Ovary (tissue), 9 donors: Measurements from ENCODE around the gene HAGH. TPM values are rescaled to one million over a fixed set of nuclear protein-coding genes. Genes with fewer than 3 reads are reported as not detected.
"Not testable (repeated sequence)": the region's sequence is repeated elsewhere in the genome, so short reads cannot be mapped to it uniquely, and the experiment has no call there.

Source experiments
- DNase-seq, 5 donors: peaks; one replicate each; pipeline ENCODE4 v3.0.0-alpha.2; 2019 to 2020
- H3K27ac ChIP-seq, 2 donors: fragments of 200-600 bp; one replicate each; pipeline versions ENCODE4 v1.5.1 to v1.8.0; 2019 to 2022
- H3K27me3 ChIP-seq: fragments of 200-600 bp; one replicate; pipeline ENCODE4 v1.8.0; 2022
- H3K36me3 ChIP-seq: fragments of 200-600 bp; sonication (generic); one replicate; pipeline ENCODE4 v1.5.1; 2019
- H3K4me1 ChIP-seq: one replicate; pipeline ENCODE4 v1.8.1; 2013; ENCODE audit warnings: mild to moderate bottlenecking, moderate library complexity; ENCODE audit not compliant: insufficient read depth
- H3K4me3 ChIP-seq: fragments of 200-600 bp; sonication (generic); one replicate; pipeline ENCODE4 v1.5.1; 2017
- H3K9me3 ChIP-seq, 2 donors: fragments of 200-600 bp in 1 of 2; sonication (generic) in 1 of 2; one replicate each; pipeline versions ENCODE4 v1.5.1 to v1.8.1; 2013 to 2019; ENCODE audit warnings: mild to moderate bottlenecking in 1 of 2, moderate library complexity in 1 of 2
- EP300 ChIP-seq: sonication (generic); formaldehyde crosslinking; IDR thresholded peaks from one replicate; pipeline ENCODE4 v1.6.1; 2017; ENCODE audit warnings: antibody characterized with exemption
- POLR2A ChIP-seq: fragments of 450-650 bp; IDR thresholded peaks from one replicate; pipeline ENCODE4 v1.6.1; 2017; ENCODE audit warnings: antibody characterized with exemption, mild to moderate bottlenecking, moderate library complexity
- WGBS, 3 donors: extraction: QIAGEN DNeasy Blood & Tissue Kit in 1 of 3; methylation state at CpG; one replicate each; pipeline versions ENCODE4 v1.1.5 to v1.1.7; 2013 to 2017; 5-methylcytosine and 5-hydroxymethylcytosine counted together
- intact Hi-C, 4 donors: fragments of 100-400 bp; cut with DNase I; formaldehyde crosslinking; loops; one replicate each; pipeline versions ENCODE4 v1.11.0 to v1.15.1; 2022 to 2023
- polyA plus RNA-seq, 2 donors: library from polyadenylated mRNA; stranded (reverse); fragments of 200-250 nt in 1 of 2; fragments of 350-450 nt in 1 of 2; fragmentation: Illumina TruSeq in 1 of 2; extraction: RNeasy Lipid Tissue Mini Kit (QIAGEN cat#74804) in 1 of 2; gene quantifications; one replicate each; pipeline ENCODE4 v1.2.3, GENCODE V29; 2013 to 2014
- total RNA-seq, 7 donors: library from RNA; depleted of rRNA in 2 of 7; stranded (reverse); fragments of >200 nt in 2 of 7; fragmentation: NEBNext Ultra II Directional in 3 of 7; extraction: Animal tissue kit (Norgen Biotek cat#: 25700) in 3 of 7; gene quantifications; one replicate each; pipeline versions ENCODE4 v1.1.0 to v1.2.4, GENCODE V29; 2016 to 2023
- TF ChIP-seq, protein P1 (sequence below), 3 donors: fragments of 450-650 bp in 2 of 3; fragments of 200-600 bp in 1 of 3; IDR thresholded peaks; one replicate each; pipeline versions ENCODE4 v1.5.1 to v1.8.0; 2016 to 2022; ENCODE audit warnings: antibody characterized with exemption in 3 of 3, mild to moderate bottlenecking in 1 of 3
- donor health status: DM: no; HTN: no; CAD: no; lungs with moderate emphysema.
- donor health status: DM: no; HTN: no; CAD: no.
- donor health status: Bipolar disorder and iron deficiency.
- donor health status: DM: yes; HTN: yes; CAD: no.
- donor health status: DM: no; HTN: no; CAD: no.
- donor health status: DM: yes; HTN: yes; CAD: no.

Gene HAGH
- total and polyA plus RNA-seq, 9 donors = 7.7 to 70.2 (median 37.0) TPM

DNA sequence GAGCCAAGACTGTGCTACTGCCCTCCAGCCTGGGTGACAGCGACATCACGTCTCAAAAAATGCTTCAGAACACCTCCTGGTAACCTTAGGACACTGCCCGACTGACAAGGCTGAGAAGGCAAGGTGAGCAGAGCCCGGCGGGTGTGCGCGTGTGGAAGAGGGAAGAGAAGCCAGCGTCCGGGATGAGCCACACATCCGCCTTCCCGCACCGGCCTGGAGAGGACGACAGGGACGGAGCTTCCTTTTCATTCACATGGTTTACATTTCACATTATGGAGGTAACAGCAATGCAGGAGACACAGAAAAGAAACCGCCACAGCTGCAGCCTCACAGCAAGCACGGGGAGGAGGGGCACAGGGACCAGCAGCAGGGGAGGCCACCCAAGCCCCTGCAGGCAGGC is 16.5 kb downstream of the HAGH start:
- no peak overlapping the region for H3K4me3 ChIP-seq
- TF ChIP-seq POLR2A = no peak
- no peak for DNase-seq
- no peaks in the 10 kb centered on the region for H3K36me3 ChIP-seq
- no peaks in the 10 kb centered on the region for H3K27me3 ChIP-seq
- 95 to 98% (median 96%) methylated on average over 16 of the region's 16 CpGs for WGBS, 3 donors
- H3K9me3 ChIP-seq = no peaks in the 10 kb centered on the region
- no peak overlapping the region for H3K27ac ChIP-seq
- no peaks in the 10 kb centered on the region for H3K4me1 ChIP-seq
- intact Hi-C loops = no loop called here

DNA sequence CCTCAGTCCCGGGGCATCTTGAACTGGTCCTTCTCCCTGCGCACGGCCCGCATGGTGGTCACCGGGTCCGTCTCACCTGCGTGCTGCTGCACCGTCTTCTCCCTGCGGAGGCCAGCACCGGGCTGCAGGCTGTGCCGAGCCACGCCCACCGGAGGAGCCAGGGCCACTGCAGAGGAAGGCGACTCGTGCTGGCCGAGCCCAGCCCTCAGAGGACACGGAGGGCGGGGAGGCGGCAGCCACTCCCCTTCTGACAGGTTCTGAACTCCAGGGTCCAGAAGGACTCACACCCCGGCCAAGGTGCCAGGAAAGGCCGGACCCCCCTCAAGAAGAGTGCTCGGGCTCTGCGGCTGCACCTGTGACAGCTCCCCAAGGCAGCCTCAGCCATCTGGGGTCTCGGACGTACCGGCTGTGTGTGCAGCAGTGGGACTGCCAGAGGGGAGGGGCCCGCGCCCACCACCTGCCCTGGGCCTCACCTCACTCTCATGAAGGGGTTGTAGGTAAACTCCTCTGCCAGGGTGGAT is 17.3 kb downstream of the HAGH start:
- WGBS, 3 donors = 65 to 80% (median 74%) methylated on average over 24 to 28 of the region's 28 CpGs

DNA sequence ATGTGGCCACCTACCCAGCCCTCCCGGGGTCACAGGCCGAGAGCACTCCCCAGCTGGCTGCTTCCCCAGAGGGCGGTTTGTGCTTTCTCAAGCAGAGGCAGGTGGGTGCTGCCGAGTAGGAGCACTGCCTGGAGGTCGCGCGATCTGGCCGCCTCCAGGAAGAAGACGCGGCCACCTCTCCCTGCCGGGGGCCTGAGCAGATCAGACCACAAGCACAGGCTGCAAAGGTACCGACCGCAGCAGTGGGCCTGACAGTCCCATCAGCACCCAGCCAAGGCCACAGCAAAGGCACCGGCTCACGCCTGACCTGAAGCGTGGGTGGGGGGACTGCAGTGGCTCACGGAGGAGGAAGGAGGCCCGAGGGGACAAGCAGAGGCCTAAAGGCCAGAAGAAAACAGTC is 17.9 kb downstream of the HAGH start:
- intact Hi-C loops = no loop called here
- H3K27me3 ChIP-seq = no peaks in the 10 kb centered on the region
- DNase-seq = no peak
- TF ChIP-seq POLR2A (no peak), EP300 (no peak)
- TF ChIP-seq, protein P1, sequence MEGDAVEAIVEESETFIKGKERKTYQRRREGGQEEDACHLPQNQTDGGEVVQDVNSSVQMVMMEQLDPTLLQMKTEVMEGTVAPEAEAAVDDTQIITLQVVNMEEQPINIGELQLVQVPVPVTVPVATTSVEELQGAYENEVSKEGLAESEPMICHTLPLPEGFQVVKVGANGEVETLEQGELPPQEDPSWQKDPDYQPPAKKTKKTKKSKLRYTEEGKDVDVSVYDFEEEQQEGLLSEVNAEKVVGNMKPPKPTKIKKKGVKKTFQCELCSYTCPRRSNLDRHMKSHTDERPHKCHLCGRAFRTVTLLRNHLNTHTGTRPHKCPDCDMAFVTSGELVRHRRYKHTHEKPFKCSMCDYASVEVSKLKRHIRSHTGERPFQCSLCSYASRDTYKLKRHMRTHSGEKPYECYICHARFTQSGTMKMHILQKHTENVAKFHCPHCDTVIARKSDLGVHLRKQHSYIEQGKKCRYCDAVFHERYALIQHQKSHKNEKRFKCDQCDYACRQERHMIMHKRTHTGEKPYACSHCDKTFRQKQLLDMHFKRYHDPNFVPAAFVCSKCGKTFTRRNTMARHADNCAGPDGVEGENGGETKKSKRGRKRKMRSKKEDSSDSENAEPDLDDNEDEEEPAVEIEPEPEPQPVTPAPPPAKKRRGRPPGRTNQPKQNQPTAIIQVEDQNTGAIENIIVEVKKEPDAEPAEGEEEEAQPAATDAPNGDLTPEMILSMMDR (IDR thresholded peaks at IDR 0.05) = no peak
- H3K4me1 ChIP-seq = no peaks in the 10 kb centered on the region
- H3K36me3 ChIP-seq = no peaks in the 10 kb centered on the region
- no peak overlapping the region for H3K4me3 ChIP-seq
- no peak overlapping the region for H3K27ac ChIP-seq
- no peaks in the 10 kb centered on the region for H3K9me3 ChIP-seq
- 77 to 84% (median 79%) methylated on average over 18 of the region's 18 CpGs for WGBS, 3 donors

More for the DNA sequence above, 17.3 kb downstream of the HAGH start:
- TF ChIP-seq, protein P1 (IDR thresholded peaks at IDR 0.05) = no peak
- TF ChIP-seq EP300 = no peak
- no peak for TF ChIP-seq POLR2A
- H3K36me3 ChIP-seq = no peaks in the 10 kb centered on the region
- H3K9me3 ChIP-seq = no peaks in the 10 kb centered on the region
- H3K27me3 ChIP-seq = no peaks in the 10 kb centered on the region
- H3K4me3 ChIP-seq = no peak overlapping the region
- intact Hi-C loops = no loop called here
- no peaks in the 10 kb centered on the region for H3K4me1 ChIP-seq
- H3K27ac ChIP-seq = no peak overlapping the region
- peak in 1 of 5 donors; percentile 19 for DNase-seq

DNA sequence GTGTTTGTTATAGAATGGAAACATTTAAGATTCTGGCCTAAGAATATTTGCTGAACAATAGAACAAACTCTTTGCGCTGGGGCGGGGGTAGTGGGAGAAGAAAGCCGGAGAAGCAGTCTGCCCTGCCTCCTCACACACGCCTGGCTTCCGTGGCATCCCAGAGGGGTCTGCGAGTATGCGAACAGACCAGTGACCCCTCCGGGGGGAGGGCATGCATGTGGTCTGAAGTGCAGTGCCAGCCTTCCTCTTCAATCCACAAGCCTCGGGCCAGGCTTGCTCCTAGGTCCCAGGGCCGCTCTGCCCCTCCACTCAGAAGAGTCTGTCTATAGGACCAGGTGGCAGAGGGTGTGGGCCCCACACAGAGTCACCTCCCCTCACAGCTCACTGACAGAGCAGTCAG is 19.0 kb downstream of the HAGH start:
- Histone ChIP-seq H3K4me3 (no peak overlapping the region), H3K27ac (no peak overlapping the region), H3K27me3 (no peaks in the 10 kb centered on the region), H3K36me3 (no peaks in the 10 kb centered on the region), H3K4me1 (no peaks in the 10 kb centered on the region), H3K9me3 (no peaks in the 10 kb centered on the region)
- intact Hi-C loops = no loop called here
- TF ChIP-seq, protein P1 (IDR thresholded peaks at IDR 0.05) = no peak
- TF ChIP-seq POLR2A = no peak
- TF ChIP-seq EP300 = no peak
- 87 to 88% (median 88%) methylated on average over 10 of the region's 10 CpGs for WGBS, 3 donors
- DNase-seq = no peak

DNA sequence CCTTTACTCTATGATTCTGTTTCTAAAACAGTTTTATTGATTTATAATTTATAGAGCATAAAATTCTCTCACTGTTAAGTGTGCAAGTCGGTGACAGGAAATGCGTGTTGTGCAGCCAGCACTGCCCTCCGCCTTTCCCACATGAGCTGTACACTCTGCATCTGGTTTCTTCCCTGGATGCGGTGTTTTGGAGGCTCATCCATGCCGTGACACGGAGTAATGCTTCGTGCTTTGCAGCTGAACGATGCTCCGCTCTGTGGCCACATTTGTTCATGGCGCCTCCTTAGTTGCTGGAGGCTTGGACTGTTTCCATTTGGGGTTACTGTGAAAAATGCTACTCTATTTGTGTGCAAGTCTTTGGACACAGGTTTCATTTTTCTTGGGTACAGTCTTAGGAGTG is 25.9 kb downstream of the HAGH start:
- Histone ChIP-seq H3K4me1 (no peaks in the 10 kb centered on the region), H3K27ac (no peak overlapping the region), H3K36me3 (no peaks in the 10 kb centered on the region), H3K27me3 (no peaks in the 10 kb centered on the region), H3K9me3 (no peaks in the 10 kb centered on the region), H3K4me3 (no peak overlapping the region)
- no peak for DNase-seq
- intact Hi-C loops = no loop called here
- TF ChIP-seq, protein P1 (IDR thresholded peaks at IDR 0.05) = no peak
- no peak for TF ChIP-seq POLR2A
- no peak for TF ChIP-seq EP300
- WGBS, 3 donors = 38 to 84% (median 44%) methylated on average over 10 of the region's 10 CpGs

DNA sequence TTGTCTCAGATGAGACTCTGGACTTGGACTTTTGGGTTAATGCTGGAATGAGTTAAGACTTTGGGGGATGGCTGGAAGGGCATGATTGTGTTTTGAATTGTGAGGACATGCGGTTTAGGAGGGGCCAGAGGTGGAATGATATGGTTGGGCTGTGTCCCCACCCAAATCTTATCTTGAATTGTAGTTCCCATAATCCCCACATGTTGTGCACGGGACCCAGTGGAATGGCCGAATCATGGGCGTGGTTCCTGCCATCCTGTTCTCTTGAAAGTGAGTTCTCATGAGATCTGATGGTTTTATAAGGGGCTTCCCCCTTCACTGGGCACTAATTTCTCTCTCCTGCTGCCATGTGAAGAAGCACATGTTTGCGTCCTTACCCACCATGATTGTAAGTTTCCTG is 27.4 kb downstream of the HAGH start:
- H3K27ac ChIP-seq, H3K9me3 ChIP-seq, H3K36me3 ChIP-seq, intact Hi-C loops, H3K4me1 ChIP-seq, DNase-seq, H3K27me3 ChIP-seq, H3K4me3 ChIP-seq: not testable (repeated sequence)
- 51 to 84% (median 68%) methylated on average over 5 of the region's 5 CpGs for WGBS, 3 donors
